Lower leg skin (tissue), 3 donors: ENCODE measurements around the gene EIF2B1.

Source experiments
- POLR2A ChIP-seq, 2 donors: fragments of 450-650 bp; IDR thresholded peaks; one replicate each; pipeline ENCODE4 v1.6.1; 2016 to 2017; ENCODE audit warnings: antibody characterized with exemption in 2 of 2, mild to moderate bottlenecking in 1 of 2, moderate library complexity in 1 of 2
- TF ChIP-seq, protein P1 (sequence below), 3 donors: fragments of 450-650 bp; IDR thresholded peaks; one replicate each; pipeline ENCODE4 v1.5.1; 2016; ENCODE audit warnings: antibody characterized with exemption in 3 of 3, mild to moderate bottlenecking in 3 of 3, moderate library complexity in 2 of 3

DNA sequence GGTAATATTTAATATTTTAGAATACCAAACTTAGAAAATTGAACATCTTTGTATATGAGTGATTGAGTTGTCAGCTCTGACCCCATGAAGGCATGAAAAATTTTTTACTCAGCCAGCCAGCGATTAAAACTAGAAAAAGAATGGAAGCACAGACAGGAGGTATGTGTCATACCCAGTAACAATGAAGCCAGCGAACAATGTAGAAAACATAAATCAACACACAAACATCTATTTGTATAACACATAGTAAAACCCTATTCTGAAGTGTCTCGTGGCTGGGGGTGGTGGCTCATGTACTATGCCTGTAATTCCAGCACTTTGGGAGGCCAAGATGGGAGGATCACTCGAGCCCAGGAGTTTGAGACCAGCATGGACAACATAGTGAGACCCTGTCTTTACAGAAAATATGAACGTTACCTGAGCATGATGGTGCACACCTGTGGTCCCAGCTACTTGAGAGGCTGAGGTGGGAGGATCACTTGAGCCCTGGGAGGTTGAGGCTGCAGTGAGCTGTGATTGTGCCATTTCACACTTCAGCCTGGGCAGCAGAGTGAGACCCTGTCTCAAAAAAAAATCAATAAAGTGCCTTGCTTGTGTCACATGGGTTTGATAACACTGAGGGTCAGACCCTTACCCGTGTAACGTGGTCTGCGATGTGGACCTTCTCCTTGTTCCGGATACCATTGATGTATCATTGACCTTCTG is 43.3 kb upstream of the EIF2B1 start:
- no peak for TF ChIP-seq POLR2A (IDR thresholded peaks at IDR 0.05)
- TF ChIP-seq, protein P1, sequence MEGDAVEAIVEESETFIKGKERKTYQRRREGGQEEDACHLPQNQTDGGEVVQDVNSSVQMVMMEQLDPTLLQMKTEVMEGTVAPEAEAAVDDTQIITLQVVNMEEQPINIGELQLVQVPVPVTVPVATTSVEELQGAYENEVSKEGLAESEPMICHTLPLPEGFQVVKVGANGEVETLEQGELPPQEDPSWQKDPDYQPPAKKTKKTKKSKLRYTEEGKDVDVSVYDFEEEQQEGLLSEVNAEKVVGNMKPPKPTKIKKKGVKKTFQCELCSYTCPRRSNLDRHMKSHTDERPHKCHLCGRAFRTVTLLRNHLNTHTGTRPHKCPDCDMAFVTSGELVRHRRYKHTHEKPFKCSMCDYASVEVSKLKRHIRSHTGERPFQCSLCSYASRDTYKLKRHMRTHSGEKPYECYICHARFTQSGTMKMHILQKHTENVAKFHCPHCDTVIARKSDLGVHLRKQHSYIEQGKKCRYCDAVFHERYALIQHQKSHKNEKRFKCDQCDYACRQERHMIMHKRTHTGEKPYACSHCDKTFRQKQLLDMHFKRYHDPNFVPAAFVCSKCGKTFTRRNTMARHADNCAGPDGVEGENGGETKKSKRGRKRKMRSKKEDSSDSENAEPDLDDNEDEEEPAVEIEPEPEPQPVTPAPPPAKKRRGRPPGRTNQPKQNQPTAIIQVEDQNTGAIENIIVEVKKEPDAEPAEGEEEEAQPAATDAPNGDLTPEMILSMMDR (IDR thresholded peaks at IDR 0.05), result no peak
